Fibroblast of mammary gland (primary cell): ENCODE data around the gene SMIM24.

ENCODE experiments used
- DNase-seq: peaks from one replicate; pipeline ENCODE4 v3.0.0-alpha.2; 2010; ENCODE audit warnings: low read depth
- H3K4me3 ChIP-seq: 2 replicates; pipeline ENCODE4 v1.5.1; 2011; ENCODE audit warnings: low read depth, mild to moderate bottlenecking, low read length, moderate library complexity; ENCODE audit not compliant: control insufficient read depth
- TF ChIP-seq, protein P1 (sequence below): conservative IDR thresholded peaks from 2 replicates; pipeline ENCODE4 v1.5.1; 2011; ENCODE audit warnings: low read depth, low read length, inconsistent platforms; ENCODE audit not compliant: control insufficient read depth, insufficient read depth

The SMIM24 gene

DNA sequence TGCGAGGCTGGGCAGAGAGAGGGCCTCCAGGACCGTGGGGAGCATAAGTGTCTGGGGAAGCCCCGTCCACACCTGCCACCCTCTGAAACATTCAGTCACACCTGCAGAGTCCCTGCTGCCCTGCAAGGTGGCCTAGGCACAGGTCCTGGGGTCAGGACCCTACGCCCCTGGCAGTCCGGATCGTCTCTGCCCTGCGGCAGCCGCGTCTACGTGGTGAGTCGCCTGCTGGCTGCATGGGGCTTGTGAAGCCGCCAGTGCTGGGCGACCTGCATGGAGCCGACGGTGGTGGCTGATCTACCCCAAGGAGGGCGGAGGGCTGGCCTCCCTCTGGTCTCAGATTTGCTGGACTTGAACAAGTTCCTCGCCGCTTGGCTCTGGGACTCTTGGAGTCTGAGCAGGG lies 38.8 kb upstream of the SMIM24 start:
- DNase-seq: no peak
- TF ChIP-seq, protein P1, sequence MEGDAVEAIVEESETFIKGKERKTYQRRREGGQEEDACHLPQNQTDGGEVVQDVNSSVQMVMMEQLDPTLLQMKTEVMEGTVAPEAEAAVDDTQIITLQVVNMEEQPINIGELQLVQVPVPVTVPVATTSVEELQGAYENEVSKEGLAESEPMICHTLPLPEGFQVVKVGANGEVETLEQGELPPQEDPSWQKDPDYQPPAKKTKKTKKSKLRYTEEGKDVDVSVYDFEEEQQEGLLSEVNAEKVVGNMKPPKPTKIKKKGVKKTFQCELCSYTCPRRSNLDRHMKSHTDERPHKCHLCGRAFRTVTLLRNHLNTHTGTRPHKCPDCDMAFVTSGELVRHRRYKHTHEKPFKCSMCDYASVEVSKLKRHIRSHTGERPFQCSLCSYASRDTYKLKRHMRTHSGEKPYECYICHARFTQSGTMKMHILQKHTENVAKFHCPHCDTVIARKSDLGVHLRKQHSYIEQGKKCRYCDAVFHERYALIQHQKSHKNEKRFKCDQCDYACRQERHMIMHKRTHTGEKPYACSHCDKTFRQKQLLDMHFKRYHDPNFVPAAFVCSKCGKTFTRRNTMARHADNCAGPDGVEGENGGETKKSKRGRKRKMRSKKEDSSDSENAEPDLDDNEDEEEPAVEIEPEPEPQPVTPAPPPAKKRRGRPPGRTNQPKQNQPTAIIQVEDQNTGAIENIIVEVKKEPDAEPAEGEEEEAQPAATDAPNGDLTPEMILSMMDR: no peak
- H3K4me3 ChIP-seq: no peak overlapping the region

DNA sequence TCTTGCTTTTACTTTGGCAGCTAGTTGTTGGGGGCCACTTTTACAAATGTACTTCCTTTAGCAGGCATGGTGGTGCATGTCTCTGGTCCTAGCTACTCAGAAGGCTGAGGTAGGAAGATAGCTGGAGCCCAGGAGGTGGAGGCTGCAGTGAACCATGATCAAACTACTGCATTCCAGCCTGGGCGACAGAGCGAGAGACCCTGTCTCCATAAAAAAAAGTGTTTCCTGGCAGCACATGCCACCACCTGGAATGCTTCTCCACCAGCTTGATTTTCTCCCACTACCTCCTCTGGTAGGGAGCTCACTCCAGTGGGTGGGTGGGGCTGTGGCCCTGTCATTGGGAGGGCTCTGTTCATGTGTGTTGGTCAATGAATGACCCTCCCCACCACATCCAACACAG lies 38.3 kb upstream of the SMIM24 start:
- TF ChIP-seq, protein P1: no peak
- H3K4me3 ChIP-seq: no peak overlapping the region
- DNase-seq: no peak

DNA sequence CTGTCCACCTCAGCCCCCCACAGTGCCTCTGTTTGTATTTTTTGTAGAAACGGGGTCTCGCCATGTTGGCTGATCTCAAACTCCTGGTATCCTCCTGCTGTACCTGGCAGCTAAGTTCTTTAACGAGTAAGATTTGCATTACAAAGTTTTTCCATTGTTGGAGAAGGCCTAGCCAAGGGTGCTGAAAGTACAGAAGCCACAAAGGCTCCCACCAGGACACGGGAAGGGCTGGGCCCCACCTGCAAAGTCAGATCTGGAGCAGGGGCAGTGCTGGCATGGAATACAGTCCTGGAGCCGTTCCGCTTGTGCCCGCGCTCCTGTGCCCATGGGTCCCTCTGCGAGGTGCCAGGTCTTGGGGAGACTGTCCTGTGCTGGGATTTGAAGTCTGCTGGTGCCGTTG lies 37.9 kb upstream of the SMIM24 start:
- DNase-seq: no peak
- no peak overlapping the region for H3K4me3 ChIP-seq
- TF ChIP-seq, protein P1: no peak

DNA sequence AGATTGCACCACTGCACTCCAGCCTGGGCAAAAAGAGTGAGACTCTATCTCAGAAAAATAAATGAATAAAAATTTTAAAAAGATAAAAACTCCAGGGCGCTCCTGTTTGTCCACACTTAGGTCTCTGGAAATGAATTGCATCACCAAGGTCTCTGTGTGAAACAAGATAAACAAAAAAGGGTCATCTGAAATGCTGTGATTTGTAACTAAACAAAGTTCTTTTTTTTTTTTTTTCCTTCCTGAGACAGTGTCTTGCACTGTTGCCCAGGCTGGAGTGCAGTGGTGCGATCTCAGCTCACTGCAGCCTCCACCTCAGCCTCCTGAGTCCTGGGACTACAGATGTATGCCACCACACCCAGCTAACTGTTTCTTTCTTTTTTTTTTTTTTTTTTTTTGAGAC lies 37.3 kb upstream of the SMIM24 start:
- no peak overlapping the region for H3K4me3 ChIP-seq
- TF ChIP-seq, protein P1: no peak
- no peak for DNase-seq

DNA sequence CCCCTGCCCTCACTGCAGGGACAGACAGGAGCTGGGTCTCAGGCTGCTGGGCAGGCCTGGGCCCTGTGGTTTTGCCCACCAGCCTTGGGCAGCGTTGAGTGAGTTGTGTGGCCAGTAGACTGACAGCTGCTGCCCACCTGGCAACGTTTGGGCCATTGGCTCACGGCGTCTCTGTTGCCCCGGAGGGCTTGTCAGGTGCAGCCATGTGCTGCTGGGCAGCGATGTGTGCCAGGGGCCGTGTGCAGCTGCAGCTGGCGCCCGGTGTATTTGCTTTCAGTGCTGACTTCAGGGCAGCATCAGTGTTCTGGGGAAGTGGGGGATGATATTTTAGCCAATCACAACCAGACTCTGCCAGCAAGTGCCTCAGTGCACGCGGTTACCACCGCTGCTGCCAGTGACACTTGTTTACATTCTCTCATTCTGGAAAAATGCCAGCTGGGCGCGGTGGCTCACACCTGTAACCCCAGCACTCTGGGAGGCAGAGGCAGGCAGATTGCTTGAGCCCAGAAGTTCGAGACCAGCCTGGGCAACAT lies 36.4 kb upstream of the SMIM24 start:
- H3K4me3 ChIP-seq: no peak overlapping the region
- TF ChIP-seq, protein P1: no peak
- no peak for DNase-seq

DNA sequence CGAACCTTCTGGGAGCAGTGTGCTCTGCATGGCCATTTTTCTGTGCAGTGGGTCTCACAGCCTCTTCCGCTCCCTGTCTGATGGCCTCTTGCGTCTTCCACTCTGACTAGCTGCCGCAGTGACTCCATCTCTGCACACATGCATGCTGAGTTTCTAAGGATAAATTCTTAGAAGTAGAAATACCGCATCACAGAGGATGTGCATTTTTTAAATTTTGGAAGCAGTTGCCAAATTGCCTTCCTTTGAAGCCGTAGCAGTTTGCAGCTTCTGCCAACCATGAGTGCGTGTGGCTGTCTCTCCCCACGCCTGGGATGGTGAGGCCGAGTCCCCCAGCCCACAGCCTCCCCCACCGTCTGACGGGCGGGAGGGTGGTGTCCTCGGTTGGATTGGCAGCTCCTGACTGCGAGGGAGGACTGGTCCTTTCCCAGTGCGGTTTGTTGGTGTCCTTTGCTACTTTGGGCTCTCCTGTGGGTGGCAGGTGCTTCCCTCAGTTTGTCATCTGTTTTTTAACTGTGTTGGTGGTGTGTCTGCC lies 35.6 kb upstream of the SMIM24 start:
- TF ChIP-seq, protein P1: no peak
- DNase-seq: peak; percentile 37
- H3K4me3 ChIP-seq: no peak overlapping the region

DNA sequence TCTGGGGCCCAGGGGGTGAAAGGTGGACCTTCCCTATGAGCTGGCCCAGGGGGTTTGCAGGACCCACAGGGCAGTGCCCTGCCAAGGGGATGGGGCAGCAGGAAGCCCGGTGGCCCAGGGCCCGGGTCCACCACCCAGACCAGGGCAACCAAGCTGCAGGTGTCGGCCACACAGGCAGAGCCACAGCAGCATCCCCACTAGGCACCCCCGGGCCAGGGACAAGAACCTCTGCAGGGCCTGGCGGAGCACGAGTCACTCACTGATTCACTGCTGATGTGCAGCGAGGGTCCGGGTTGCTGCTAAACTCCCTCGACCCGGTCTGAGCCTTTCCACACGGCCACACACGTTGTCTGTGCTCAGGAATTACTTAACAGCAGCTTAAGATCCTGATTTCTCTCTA lies 34.6 kb upstream of the SMIM24 start:
- no peak overlapping the region for H3K4me3 ChIP-seq
- TF ChIP-seq, protein P1: no peak
- DNase-seq: peak; percentile 55
